Caco-2 (cell line): ENCODE results near the gene RFX4. TPM values are rescaled to one million over a fixed set of nuclear protein-coding genes. Genes with fewer than 3 reads are reported as not detected.

Experiments used
- BruUV-seq: library from RNA; stranded (reverse); fragments of 400-500 nt; replicated peaks from 2 replicates; lab custom pipeline; 2021; lab: Mats Ljungman, UMichigan
- CTCF ChIA-PET: fragments of 300-600 bp; sonication (Branson Sonifier 250); formaldehyde crosslinking; loops from one replicate; lab custom pipeline; 2022; ENCODE audit warnings: antibody characterized with exemption; lab: Charles Lee
- POLR2A ChIA-PET: fragments of 300-600 bp; sonication (Branson Sonifier 250); formaldehyde crosslinking; loops from one replicate; lab custom pipeline; 2022; ENCODE audit warnings: antibody characterized with exemption; lab: Charles Lee
- DNase-seq, 2 experiments: peaks; one replicate each; pipeline versions ENCODE4 v3.0.0 to v3.0.0-alpha.2; 2020 to 2022
- H3K27me3 ChIP-seq: replicated peaks from 2 replicates; pipeline ENCODE4 v1.6.0; 2011; ENCODE audit warnings: low read length; ENCODE audit not compliant: control insufficient read depth, insufficient read depth
- H3K36me3 ChIP-seq: 2 replicates; pipeline ENCODE4 v1.5.1; 2011; ENCODE audit warnings: low read length; ENCODE audit not compliant: control insufficient read depth, insufficient read depth
- H3K4me1 ChIP-seq: fragments of 250-450 bp; sonication (Bioruptor Pico); 2 replicates; pipeline ENCODE4 v1.5.1; 2020; ENCODE audit warnings: mild to moderate bottlenecking
- H3K4me3 ChIP-seq: 2 replicates; pipeline ENCODE4 v1.5.1; 2011; ENCODE audit warnings: low read depth, mild to moderate bottlenecking, control low read depth, low read length
- H3K9me3 ChIP-seq: fragments of 250-450 bp; sonication (Bioruptor Pico); 2 replicates; pipeline ENCODE4 v1.5.1; 2020; ENCODE audit warnings: mild to moderate bottlenecking, moderate library complexity
- H3K27ac Mint-ChIP-seq: one replicate; pipeline ENCODE4 v1.8.0; 2022; ENCODE audit warnings: mixed read lengths; ENCODE audit not compliant: unreplicated experiment
- H3K27me3 Mint-ChIP-seq: one replicate; pipeline ENCODE4 v1.8.0; 2022; ENCODE audit warnings: mixed read lengths; ENCODE audit not compliant: insufficient read depth, unreplicated experiment
- H3K36me3 Mint-ChIP-seq: one replicate; pipeline ENCODE4 v1.8.0; 2022; ENCODE audit warnings: mild to moderate bottlenecking, mixed read lengths; ENCODE audit not compliant: insufficient read depth, unreplicated experiment
- H3K4me1 Mint-ChIP-seq: one replicate; pipeline ENCODE4 v1.8.0; 2022; ENCODE audit warnings: low read depth, mixed read lengths; ENCODE audit not compliant: unreplicated experiment
- H3K4me3 Mint-ChIP-seq: one replicate; pipeline ENCODE4 v1.8.0; 2022; ENCODE audit warnings: mild to moderate bottlenecking, moderate library complexity, mixed read lengths; ENCODE audit not compliant: unreplicated experiment
- H3K9me3 Mint-ChIP-seq: one replicate; pipeline ENCODE4 v1.8.0; 2022; ENCODE audit warnings: mixed read lengths; ENCODE audit not compliant: unreplicated experiment
- CTCF ChIP-seq, 2 experiments: fragments of 200-600 bp in 1 of 2; IDR thresholded peaks; 1 replicate in 1 of 2; 2 replicates in 1 of 2; pipeline versions ENCODE4 v1.5.1 to v1.8.0; 2011 to 2022; ENCODE audit warnings: antibody characterized with exemption in 1 of 2, control low read depth in 1 of 2, inconsistent platforms in 1 of 2, low read depth in 1 of 2, low read length in 1 of 2, mild to moderate bottlenecking in 1 of 2, moderate library complexity in 1 of 2; ENCODE audit not compliant: insufficient read depth in 1 of 2, severe bottlenecking in 1 of 2, unreplicated experiment in 1 of 2
- intact Hi-C: fragments of 100-400 bp; cut with micrococcal nuclease; formaldehyde crosslinking; loops from one replicate; pipeline ENCODE4 v1.10.0; 2022; ENCODE audit not compliant: unreplicated experiment
- total RNA-seq: library from RNA; stranded (reverse); gene quantifications from 2 replicates; pipeline ENCODE4 v1.2.3, GENCODE V29; 2022

The RFX4 gene
- total RNA-seq, 1 experiment from 2014 or later: not detected

GRCh38 chr12:106682594-106683234 is 99.9 kb downstream of the RFX4 start:
- no peaks in the 10 kb centered on the region for H3K27me3 ChIP-seq

DNA sequence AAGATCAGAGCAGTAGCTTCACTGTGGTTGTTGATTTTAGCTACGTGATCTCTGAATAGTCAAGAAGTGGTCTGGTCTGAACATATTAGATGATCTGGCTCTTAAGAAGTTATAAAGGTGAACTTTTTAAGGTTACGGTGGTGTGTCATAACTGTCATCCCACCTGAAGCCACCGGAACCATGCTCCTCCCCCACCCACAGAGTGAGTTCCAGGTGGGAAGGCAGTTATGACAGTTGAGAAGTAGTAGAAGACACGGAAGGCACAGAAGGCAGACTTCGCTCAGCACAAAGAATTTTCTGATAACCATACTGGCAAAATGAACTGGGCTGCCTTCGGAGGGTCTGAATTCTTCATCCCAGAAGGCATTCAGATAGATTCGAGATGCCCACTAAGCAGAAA is 101.7 kb downstream of the RFX4 start:
- Mint-ChIP-seq H3K4me3 (no peak overlapping the region), H3K9me3 (no peaks in the 10 kb centered on the region), H3K36me3 (no peaks in the 10 kb centered on the region), H3K27me3 (no peaks in the 10 kb centered on the region), H3K27ac (no peak overlapping the region), H3K4me1 (peaks cover 6% of the 10 kb centered on the region)
- no peaks in the 10 kb centered on the region for H3K36me3 ChIP-seq
- POLR2A ChIA-PET: no interaction called here
- H3K27me3 ChIP-seq: no peaks in the 10 kb centered on the region
- BruUV-seq: no TSS peak
- TF ChIP-seq CTCF (IDR thresholded peaks at IDR 0.05; ENCODE audit: insufficient read depth in 1 of 2, low read depth in 1 of 2, low read length in 1 of 2, severe bottlenecking in 1 of 2, unreplicated experiment in 1 of 2): no peak
- intact Hi-C loops: no loop called here
- no peak overlapping the region for H3K4me3 ChIP-seq
- CTCF ChIA-PET: interaction anchor here (0.6 kb wide), 1 partner anchor 1951 kb away, joined by 3 read pairs; no protein-coding TSS in a partner anchor
- H3K4me1 ChIP-seq: no peaks in the 10 kb centered on the region
- no peaks in the 10 kb centered on the region for H3K9me3 ChIP-seq
- no peak for DNase-seq

More at GRCh38 chr12:106682594-106683234, 99.9 kb downstream of the RFX4 start:
- H3K9me3 Mint-ChIP-seq: no peaks in the 10 kb centered on the region
- H3K27me3 Mint-ChIP-seq: no peaks in the 10 kb centered on the region
- Histone ChIP-seq H3K4me3 (no peak overlapping the region), H3K9me3 (no peaks in the 10 kb centered on the region), H3K4me1 (no peaks in the 10 kb centered on the region), H3K36me3 (no peaks in the 10 kb centered on the region)
- H3K4me3 Mint-ChIP-seq: no peak overlapping the region
- ChIA-PET POLR2A (no interaction called here), CTCF (no interaction called here)
- H3K4me1 Mint-ChIP-seq: peaks cover 6% of the 10 kb centered on the region
- BruUV-seq: no TSS peak
- H3K36me3 Mint-ChIP-seq: no peaks in the 10 kb centered on the region
- no peak overlapping the region for H3K27ac Mint-ChIP-seq
- intact Hi-C loops: loop anchor here (1.0 kb wide), 1 partner anchor 159 kb away; no protein-coding TSS in a partner anchor
- no peak for DNase-seq
- TF ChIP-seq CTCF (IDR thresholded peaks at IDR 0.05; ENCODE audit: insufficient read depth in 1 of 2, low read depth in 1 of 2, low read length in 1 of 2, severe bottlenecking in 1 of 2, unreplicated experiment in 1 of 2): peak in 1 of 2 experiments; percentile 21

- Histone ChIP-seq H3K4me3 (no peak overlapping the region), H3K9me3 (no peaks in the 10 kb centered on the region), H3K4me1 (no peaks in the 10 kb centered on the region), H3K27me3 (no peaks in the 10 kb centered on the region), H3K36me3 (no peaks in the 10 kb centered on the region)
- no peak for DNase-seq
- ChIA-PET POLR2A (no interaction called here), CTCF (no interaction called here)
- Mint-ChIP-seq H3K27ac (no peak overlapping the region), H3K4me1 (peaks cover 6% of the 10 kb centered on the region), H3K27me3 (no peaks in the 10 kb centered on the region), H3K36me3 (no peaks in the 10 kb centered on the region), H3K9me3 (no peaks in the 10 kb centered on the region), H3K4me3 (no peak overlapping the region)
- BruUV-seq: no TSS peak
- TF ChIP-seq CTCF (IDR thresholded peaks at IDR 0.05; ENCODE audit: insufficient read depth in 1 of 2, low read depth in 1 of 2, low read length in 1 of 2, severe bottlenecking in 1 of 2, unreplicated experiment in 1 of 2): no peak
- intact Hi-C loops: no loop called here
These were observed 102.6 kb downstream of the RFX4 start for GRCh38 chr12:106685381-106685780.
